ENCODE measurements around the gene VWA5A.

Gene VWA5A

DNA sequence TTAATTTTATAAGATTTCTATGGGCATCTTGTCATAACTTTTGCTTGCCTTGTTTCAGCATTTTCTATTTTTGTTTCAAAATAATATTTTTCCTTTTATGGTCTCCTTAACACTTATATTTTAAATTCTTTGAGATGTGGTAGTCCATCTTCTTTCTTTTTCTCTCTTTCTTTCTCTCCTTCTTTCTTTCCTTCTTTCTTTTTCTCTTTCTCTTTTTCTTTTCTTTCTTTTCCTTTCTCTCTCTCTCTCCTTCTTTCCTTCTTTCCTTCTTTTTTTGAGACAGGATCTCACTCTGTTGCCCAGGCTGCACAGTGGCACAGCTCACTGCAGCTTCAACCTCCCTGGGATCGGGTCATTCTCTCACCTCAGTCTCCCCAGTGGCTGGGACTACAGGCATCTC, 38.0 kb upstream of the VWA5A start:
- no peaks in the 10 kb centered on the region for H3K4me1 ChIP-seq (ENCODE audit: control insufficient read depth, insufficient read depth, low read length, poor library complexity, severe bottlenecking)
- no peak overlapping the region for H3K27ac ChIP-seq (ENCODE audit: insufficient read depth, low read length, poor library complexity, severe bottlenecking)
- H3K27me3 ChIP-seq (replicated peaks; ENCODE audit: control insufficient read depth, insufficient read depth, low read length, poor library complexity, severe bottlenecking), result no peaks in the 10 kb centered on the region
- H3K36me3 ChIP-seq (ENCODE audit: control insufficient read depth, insufficient read depth, low read length), result no peaks in the 10 kb centered on the region
- no peak for DNase-seq
- H3K4me3 ChIP-seq (ENCODE audit: insufficient read depth, low read depth, low read length, poor library complexity, severe bottlenecking), result no peak overlapping the region
- H3K9me3 ChIP-seq (ENCODE audit: control insufficient read depth, low read length), result no peaks in the 10 kb centered on the region

DNA sequence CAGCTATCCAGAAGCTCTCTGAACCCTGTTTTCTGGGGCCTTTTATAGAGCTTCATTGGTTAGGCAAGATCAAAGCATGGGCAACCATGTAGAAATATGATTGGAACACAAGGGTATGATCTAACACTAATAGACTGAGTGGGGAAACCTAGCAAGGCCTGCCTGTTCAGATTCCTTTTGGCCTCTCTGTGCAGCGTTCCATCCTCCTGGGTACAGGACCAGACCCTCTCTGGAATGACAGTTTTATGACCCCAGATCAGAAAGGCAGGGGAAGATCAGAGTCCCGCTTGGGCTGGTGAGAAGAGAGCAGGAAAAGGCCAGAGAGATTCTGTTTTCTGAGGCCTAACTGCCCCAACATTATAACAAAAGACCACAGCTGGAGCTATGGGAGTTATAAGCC, 36.7 kb upstream of the VWA5A start:
- DNase-seq, result no peak
- no peaks in the 10 kb centered on the region for H3K36me3 ChIP-seq (ENCODE audit: control insufficient read depth, insufficient read depth, low read length)
- H3K27ac ChIP-seq (ENCODE audit: insufficient read depth, low read length, poor library complexity, severe bottlenecking), result no peak overlapping the region
- H3K9me3 ChIP-seq (ENCODE audit: control insufficient read depth, low read length), result no peaks in the 10 kb centered on the region
- H3K27me3 ChIP-seq (replicated peaks; ENCODE audit: control insufficient read depth, insufficient read depth, low read length, poor library complexity, severe bottlenecking), result no peaks in the 10 kb centered on the region
- H3K4me3 ChIP-seq (ENCODE audit: insufficient read depth, low read depth, low read length, poor library complexity, severe bottlenecking), result no peak overlapping the region
- no peaks in the 10 kb centered on the region for H3K4me1 ChIP-seq (ENCODE audit: control insufficient read depth, insufficient read depth, low read length, poor library complexity, severe bottlenecking)

DNA sequence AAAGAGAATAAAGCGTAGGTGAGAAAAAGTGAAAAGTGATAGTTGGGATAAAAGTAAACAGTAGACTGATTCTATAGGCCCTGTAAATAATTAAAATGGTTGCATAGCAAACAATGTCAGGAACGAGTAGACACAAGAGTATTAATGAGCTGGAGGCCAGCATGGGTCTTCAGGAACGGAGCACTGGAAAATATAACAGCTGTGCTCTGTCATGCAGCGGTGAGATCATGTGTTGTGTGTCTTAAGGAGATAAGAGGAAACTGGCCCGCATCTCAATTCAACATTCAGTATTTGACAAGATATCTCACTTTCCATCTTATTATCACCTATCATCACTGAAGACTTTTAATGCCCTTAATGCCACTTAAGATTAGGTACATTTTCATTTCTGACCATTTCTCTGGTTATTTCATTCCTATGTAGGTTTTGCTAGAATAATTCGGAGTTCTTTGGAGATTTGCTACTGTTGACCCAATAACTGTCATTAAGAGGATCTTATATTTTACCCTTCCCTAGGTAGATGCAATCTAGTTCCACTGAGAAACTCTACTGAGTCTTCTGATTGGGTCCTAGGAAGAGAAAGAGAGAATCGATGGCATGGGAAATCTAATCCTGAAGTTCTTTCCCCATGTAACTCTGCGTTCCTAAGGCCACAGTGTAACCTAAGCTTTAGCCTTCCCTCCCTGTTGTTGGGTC, 35.5 kb upstream of the VWA5A start:
- Histone ChIP-seq H3K27ac (ENCODE audit: insufficient read depth, low read length, poor library complexity, severe bottlenecking) (no peak overlapping the region), H3K4me3 (ENCODE audit: insufficient read depth, low read depth, low read length, poor library complexity, severe bottlenecking) (no peak overlapping the region), H3K27me3 (replicated peaks; ENCODE audit: control insufficient read depth, insufficient read depth, low read length, poor library complexity, severe bottlenecking) (no peaks in the 10 kb centered on the region), H3K36me3 (ENCODE audit: control insufficient read depth, insufficient read depth, low read length) (no peaks in the 10 kb centered on the region), H3K9me3 (ENCODE audit: control insufficient read depth, low read length) (no peaks in the 10 kb centered on the region), H3K4me1 (ENCODE audit: control insufficient read depth, insufficient read depth, low read length, poor library complexity, severe bottlenecking) (no peaks in the 10 kb centered on the region)
- DNase-seq, result no peak

DNA sequence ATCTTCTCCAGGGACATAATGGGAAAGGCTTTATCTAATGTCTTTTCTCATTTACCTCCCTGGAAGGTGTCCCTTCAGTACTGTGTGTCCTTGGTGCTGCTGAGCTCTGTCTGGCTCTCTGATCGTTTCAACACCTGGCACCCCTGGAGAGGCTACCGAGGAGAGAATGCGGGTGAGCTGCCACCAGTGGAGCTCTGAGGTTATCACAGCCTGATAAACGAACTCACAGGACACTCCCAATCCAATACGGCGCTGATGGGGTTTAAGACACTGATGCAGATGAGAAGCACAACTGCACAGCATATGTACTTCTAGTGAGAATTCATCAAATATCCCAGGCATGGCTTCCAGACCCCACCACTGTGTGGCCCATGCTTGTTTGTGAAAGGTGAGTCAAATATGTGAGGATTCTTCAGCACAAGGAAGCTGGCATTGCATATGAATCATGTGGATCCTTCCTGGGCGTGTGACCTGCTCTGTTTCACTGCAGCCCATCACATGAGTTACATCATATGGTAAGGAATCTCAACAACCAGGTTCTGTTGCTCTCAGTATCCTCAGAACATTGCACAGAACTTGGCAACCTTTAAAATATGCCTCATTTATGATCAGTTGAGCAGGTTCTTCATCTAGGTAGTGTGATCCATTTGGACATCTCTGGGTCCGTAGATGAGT, 34.8 kb upstream of the VWA5A start:
- no peak for DNase-seq
- Histone ChIP-seq H3K27me3 (replicated peaks; ENCODE audit: control insufficient read depth, insufficient read depth, low read length, poor library complexity, severe bottlenecking) (no peaks in the 10 kb centered on the region), H3K4me3 (ENCODE audit: insufficient read depth, low read depth, low read length, poor library complexity, severe bottlenecking) (no peak overlapping the region), H3K9me3 (ENCODE audit: control insufficient read depth, low read length) (no peaks in the 10 kb centered on the region), H3K36me3 (ENCODE audit: control insufficient read depth, insufficient read depth, low read length) (no peaks in the 10 kb centered on the region), H3K4me1 (ENCODE audit: control insufficient read depth, insufficient read depth, low read length, poor library complexity, severe bottlenecking) (no peaks in the 10 kb centered on the region), H3K27ac (ENCODE audit: insufficient read depth, low read length, poor library complexity, severe bottlenecking) (no peak overlapping the region)

DNA sequence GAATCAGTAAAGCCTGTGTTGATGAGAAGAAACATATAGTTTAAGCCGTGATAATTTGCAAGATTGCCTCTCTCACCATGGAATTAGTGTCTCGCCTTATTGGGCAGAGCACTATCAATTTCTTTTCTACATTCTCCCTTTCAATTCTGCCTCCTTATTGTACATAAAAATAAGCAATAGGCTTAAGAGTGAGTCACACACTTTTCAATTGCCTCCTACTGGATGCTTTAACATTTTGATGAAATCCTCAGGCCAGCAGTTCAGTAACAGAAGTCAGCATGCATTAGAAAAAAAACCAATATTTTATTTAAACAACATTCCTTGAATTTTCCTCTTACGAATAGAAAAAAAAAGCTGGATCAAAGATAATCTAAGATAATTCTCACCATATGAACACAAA, 33.8 kb upstream of the VWA5A start:
- Histone ChIP-seq H3K27me3 (replicated peaks; ENCODE audit: control insufficient read depth, insufficient read depth, low read length, poor library complexity, severe bottlenecking) (no peaks in the 10 kb centered on the region), H3K4me1 (ENCODE audit: control insufficient read depth, insufficient read depth, low read length, poor library complexity, severe bottlenecking) (no peaks in the 10 kb centered on the region), H3K36me3 (ENCODE audit: control insufficient read depth, insufficient read depth, low read length) (no peaks in the 10 kb centered on the region), H3K9me3 (ENCODE audit: control insufficient read depth, low read length) (no peaks in the 10 kb centered on the region), H3K4me3 (ENCODE audit: insufficient read depth, low read depth, low read length, poor library complexity, severe bottlenecking) (no peak overlapping the region), H3K27ac (ENCODE audit: insufficient read depth, low read length, poor library complexity, severe bottlenecking) (no peak overlapping the region)
- DNase-seq, result no peak

DNA sequence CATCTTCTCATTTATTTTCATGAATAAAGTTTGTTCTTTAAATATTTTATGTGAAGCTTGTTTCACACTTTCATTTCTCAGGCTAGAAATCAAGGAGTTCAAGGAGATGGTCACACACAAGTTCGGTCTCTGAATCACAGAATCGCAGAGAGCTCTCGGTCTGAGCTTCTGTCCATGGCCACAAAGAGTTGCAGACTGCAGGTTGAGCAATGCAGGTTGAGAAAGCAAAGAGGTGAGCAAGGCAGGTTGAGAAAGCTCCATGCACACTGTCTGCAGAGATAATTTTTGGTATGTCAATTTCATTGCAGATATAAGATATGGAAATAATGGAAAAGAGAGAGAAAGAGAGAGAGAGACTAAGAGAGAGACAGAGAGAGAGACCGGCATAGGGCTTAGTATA, 32.9 kb upstream of the VWA5A start:
- Histone ChIP-seq H3K27ac (ENCODE audit: insufficient read depth, low read length, poor library complexity, severe bottlenecking) (no peak overlapping the region), H3K27me3 (replicated peaks; ENCODE audit: control insufficient read depth, insufficient read depth, low read length, poor library complexity, severe bottlenecking) (no peaks in the 10 kb centered on the region), H3K4me1 (ENCODE audit: control insufficient read depth, insufficient read depth, low read length, poor library complexity, severe bottlenecking) (no peaks in the 10 kb centered on the region), H3K4me3 (ENCODE audit: insufficient read depth, low read depth, low read length, poor library complexity, severe bottlenecking) (no peak overlapping the region), H3K9me3 (ENCODE audit: control insufficient read depth, low read length) (no peaks in the 10 kb centered on the region), H3K36me3 (ENCODE audit: control insufficient read depth, insufficient read depth, low read length) (no peaks in the 10 kb centered on the region)
- no peak for DNase-seq

DNA sequence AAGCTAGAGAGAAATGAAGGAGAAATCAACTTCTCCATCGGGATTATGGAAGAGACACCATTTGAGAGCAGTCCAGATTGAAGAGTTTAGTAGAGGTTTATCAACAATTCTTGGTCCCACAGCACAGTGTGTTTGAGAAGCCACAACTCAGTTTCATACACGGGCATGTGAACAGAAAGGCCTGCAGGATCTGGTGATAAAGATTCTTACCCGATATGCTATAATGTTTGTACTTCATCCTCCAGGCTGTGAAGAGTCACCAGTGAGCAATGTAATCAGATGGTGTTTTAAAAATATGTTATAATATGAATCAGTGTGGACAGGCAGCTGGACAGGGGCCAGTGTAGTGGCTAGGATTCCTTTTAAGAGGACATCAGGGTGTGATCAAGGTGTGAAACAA, 29.7 kb upstream of the VWA5A start:
- H3K27ac ChIP-seq (ENCODE audit: insufficient read depth, low read length, poor library complexity, severe bottlenecking), result no peak overlapping the region
- H3K36me3 ChIP-seq (ENCODE audit: control insufficient read depth, insufficient read depth, low read length), result no peaks in the 10 kb centered on the region
- H3K9me3 ChIP-seq (ENCODE audit: control insufficient read depth, low read length), result no peaks in the 10 kb centered on the region
- H3K4me3 ChIP-seq (ENCODE audit: insufficient read depth, low read depth, low read length, poor library complexity, severe bottlenecking), result no peak overlapping the region
- H3K4me1 ChIP-seq (ENCODE audit: control insufficient read depth, insufficient read depth, low read length, poor library complexity, severe bottlenecking), result no peaks in the 10 kb centered on the region
- H3K27me3 ChIP-seq (replicated peaks; ENCODE audit: control insufficient read depth, insufficient read depth, low read length, poor library complexity, severe bottlenecking), result no peaks in the 10 kb centered on the region
- no peak for DNase-seq

DNA sequence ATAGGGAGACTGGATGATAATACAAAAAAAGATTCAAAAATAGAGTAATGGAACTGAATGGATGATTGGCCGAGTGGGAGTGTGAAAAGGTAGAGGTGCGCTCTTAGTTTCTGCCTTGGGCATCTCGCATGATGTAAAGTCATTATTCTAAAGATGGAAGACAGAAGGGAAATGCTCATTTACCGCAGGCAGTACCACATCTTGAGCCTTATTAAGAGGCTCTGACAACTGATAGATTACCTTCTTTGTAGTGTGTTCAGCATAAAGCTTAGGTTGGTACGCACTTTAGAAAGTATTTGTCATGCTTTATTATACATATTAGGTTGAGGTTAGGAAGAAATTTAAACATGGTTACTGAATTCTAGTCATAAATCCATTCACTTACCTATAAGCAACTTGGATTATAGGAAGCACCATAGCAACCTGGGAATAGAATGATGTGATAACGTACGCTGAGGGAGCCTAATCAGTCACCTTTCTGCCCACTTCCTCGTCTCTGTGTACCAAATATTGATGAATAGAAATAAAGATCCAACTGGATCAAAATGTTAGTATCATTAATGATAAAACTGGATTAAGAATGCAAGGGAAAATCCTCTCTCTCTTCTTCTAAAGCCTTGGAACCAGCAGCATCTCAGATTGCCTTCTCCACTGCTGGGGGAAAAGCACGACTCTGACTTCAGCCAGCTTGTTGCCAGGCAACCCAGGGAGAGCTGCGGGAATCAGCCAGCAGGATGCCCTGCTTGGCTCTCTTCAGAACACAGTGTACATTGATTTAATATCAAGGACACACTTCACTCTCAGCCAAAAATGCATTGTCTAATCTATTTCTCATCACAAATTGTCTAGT, 29.0 kb upstream of the VWA5A start:
- Histone ChIP-seq H3K9me3 (ENCODE audit: control insufficient read depth, low read length) (no peaks in the 10 kb centered on the region), H3K27ac (ENCODE audit: insufficient read depth, low read length, poor library complexity, severe bottlenecking) (no peak overlapping the region), H3K4me3 (ENCODE audit: insufficient read depth, low read depth, low read length, poor library complexity, severe bottlenecking) (no peak overlapping the region), H3K27me3 (replicated peaks; ENCODE audit: control insufficient read depth, insufficient read depth, low read length, poor library complexity, severe bottlenecking) (no peaks in the 10 kb centered on the region), H3K36me3 (ENCODE audit: control insufficient read depth, insufficient read depth, low read length) (no peaks in the 10 kb centered on the region), H3K4me1 (ENCODE audit: control insufficient read depth, insufficient read depth, low read length, poor library complexity, severe bottlenecking) (no peaks in the 10 kb centered on the region)
- no peak for DNase-seq

DNA sequence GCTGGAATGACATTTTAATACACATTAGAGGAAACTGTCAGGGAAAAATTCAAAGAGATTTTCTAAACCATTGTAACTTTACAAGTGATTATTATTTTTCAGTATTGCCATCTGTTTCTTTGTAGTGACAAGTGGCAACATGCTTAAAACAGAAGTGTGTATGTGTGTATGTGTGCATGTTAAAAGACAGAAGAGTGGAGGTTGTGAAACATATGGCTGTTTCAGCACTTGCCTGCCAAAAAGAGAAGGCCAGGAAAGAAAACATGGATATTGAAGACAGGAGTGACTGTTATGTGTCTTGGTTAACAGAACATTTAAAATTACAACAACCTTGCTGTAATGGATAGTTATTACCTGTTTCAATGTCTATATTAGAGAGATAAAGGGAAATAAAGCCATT, 24.3 kb upstream of the VWA5A start:
- H3K27ac ChIP-seq (ENCODE audit: insufficient read depth, low read length, poor library complexity, severe bottlenecking), result no peak overlapping the region
- no peak overlapping the region for H3K4me3 ChIP-seq (ENCODE audit: insufficient read depth, low read depth, low read length, poor library complexity, severe bottlenecking)
- no peak for DNase-seq
- H3K4me1 ChIP-seq (ENCODE audit: control insufficient read depth, insufficient read depth, low read length, poor library complexity, severe bottlenecking), result no peaks in the 10 kb centered on the region
- H3K36me3 ChIP-seq (ENCODE audit: control insufficient read depth, insufficient read depth, low read length), result no peaks in the 10 kb centered on the region
- no peaks in the 10 kb centered on the region for H3K9me3 ChIP-seq (ENCODE audit: control insufficient read depth, low read length)
- no peaks in the 10 kb centered on the region for H3K27me3 ChIP-seq (replicated peaks; ENCODE audit: control insufficient read depth, insufficient read depth, low read length, poor library complexity, severe bottlenecking)

DNA sequence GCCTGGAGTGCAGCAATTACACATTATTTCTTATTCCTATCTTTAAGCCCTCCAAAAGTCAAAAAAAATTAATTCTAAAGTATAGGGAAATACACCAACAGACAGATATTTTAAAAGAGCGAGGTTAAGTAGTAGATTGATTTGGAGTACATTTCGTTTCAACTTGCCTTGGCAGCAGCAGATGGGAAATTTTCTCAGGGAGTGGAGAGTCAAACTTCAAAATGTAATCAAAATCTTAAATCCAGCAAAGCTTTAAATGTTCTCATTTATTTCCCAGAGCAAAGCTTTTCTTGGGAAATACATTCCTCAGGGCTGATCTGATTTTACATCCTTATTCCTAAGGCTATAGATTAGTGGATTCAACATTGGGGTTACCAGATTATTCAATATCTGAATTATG, 21.9 kb upstream of the VWA5A start:
- H3K4me3 ChIP-seq (ENCODE audit: insufficient read depth, low read depth, low read length, poor library complexity, severe bottlenecking), result no peak overlapping the region
- H3K36me3 ChIP-seq (ENCODE audit: control insufficient read depth, insufficient read depth, low read length), result no peaks in the 10 kb centered on the region
- no peak overlapping the region for H3K27ac ChIP-seq (ENCODE audit: insufficient read depth, low read length, poor library complexity, severe bottlenecking)
- no peaks in the 10 kb centered on the region for H3K27me3 ChIP-seq (replicated peaks; ENCODE audit: control insufficient read depth, insufficient read depth, low read length, poor library complexity, severe bottlenecking)
- H3K4me1 ChIP-seq (ENCODE audit: control insufficient read depth, insufficient read depth, low read length, poor library complexity, severe bottlenecking), result no peaks in the 10 kb centered on the region
- no peaks in the 10 kb centered on the region for H3K9me3 ChIP-seq (ENCODE audit: control insufficient read depth, low read length)
- DNase-seq, result no peak
